ENCODE results near the gene IGSF3.

Gene IGSF3

GRCh38 chr1:116570358-116571214 is 96.9 kb downstream of the IGSF3 start, which contains the start of gene CD58:
CD58 (minus strand) TSS chr1:116571026; CDS start chr1:116570972, 54 bp downstream.
- DNase-seq (ENCODE audit: extremely low spot score), result peak; percentile 92
- TF ChIP-seq CTCF (IDR thresholded peaks at IDR 0.05; ENCODE audit: control extremely low read depth, extremely low read depth, low read depth, missing control alignments), result peak; percentile 70
- ChIA-PET CTCF (interaction anchor here (0.9 to 2.2 kb wide), 3 partner anchors 12 to 168 kb away, joined by 3 to 7 read pairs (median 3); no protein-coding TSS in a partner anchor), POLR2A (interaction anchor here (0.6 to 1.3 kb wide), 4 partner anchors 12 to 193 kb away, joined by 3 to 9 read pairs (median 3); no protein-coding TSS in a partner anchor)

- ChIA-PET POLR2A (interaction anchor here (0.6 to 2.8 kb wide), 4 partner anchors 12 to 193 kb away, joined by 3 to 18 read pairs (median 3); no protein-coding TSS in a partner anchor), CTCF (interaction anchor here (1.0 to 2.2 kb wide), 8 partner anchors 10 to 490 kb away, joined by 3 to 8 read pairs (median 4); partner anchors contain the start of gene TTF2)
Observed at GRCh38 chr1:116569776-116570357, 97.7 kb downstream of the IGSF3 start.

GRCh38 chr1:116569381-116569670 is 98.2 kb downstream of the IGSF3 start:
- ChIA-PET POLR2A (interaction anchor here (0.6 to 2.8 kb wide), 7 partner anchors 11 to 491 kb away, joined by 3 to 18 read pairs (median 3); partner anchors contain the start of gene TTF2), CTCF (interaction anchor here (0.8 to 2.2 kb wide), 11 partner anchors 10 to 491 kb away, joined by 3 to 8 read pairs (median 3); partner anchors contain the start of gene TTF2)
- TF ChIP-seq CTCF (IDR thresholded peaks at IDR 0.05; ENCODE audit: control extremely low read depth, extremely low read depth, low read depth, missing control alignments), result no peak
- DNase-seq (ENCODE audit: extremely low spot score), result no peak

More at GRCh38 chr1:116569776-116570357, 97.7 kb downstream of the IGSF3 start:
- no peak for TF ChIP-seq CTCF (IDR thresholded peaks at IDR 0.05; ENCODE audit: control extremely low read depth, extremely low read depth, low read depth, missing control alignments)
- DNase-seq (ENCODE audit: extremely low spot score), result no peak

- CTCF ChIA-PET, result interaction anchor here (0.8 to 2.2 kb wide), 11 partner anchors 9 to 491 kb away, joined by 3 to 8 read pairs (median 3); partner anchors contain the start of gene TTF2
- no peak for DNase-seq (ENCODE audit: extremely low spot score)
- no peak for TF ChIP-seq CTCF (IDR thresholded peaks at IDR 0.05; ENCODE audit: control extremely low read depth, extremely low read depth, low read depth, missing control alignments)
- POLR2A ChIA-PET, result interaction anchor here (0.6 to 2.8 kb wide), 7 partner anchors 11 to 491 kb away, joined by 3 to 18 read pairs (median 3); partner anchors contain the start of gene TTF2
Observed at GRCh38 chr1:116568662-116569380, 98.7 kb downstream of the IGSF3 start.

- ChIA-PET POLR2A (interaction anchor here (1.2 to 2.8 kb wide), 5 partner anchors 10 to 492 kb away, joined by 3 to 18 read pairs (median 4); partner anchors contain the start of gene TTF2), CTCF (interaction anchor here (0.6 to 2.2 kb wide), 7 partner anchors 8 to 478 kb away, joined by 3 to 8 read pairs (median 4); no protein-coding TSS in a partner anchor)
- TF ChIP-seq CTCF (IDR thresholded peaks at IDR 0.05; ENCODE audit: control extremely low read depth, extremely low read depth, low read depth, missing control alignments), result no peak
- DNase-seq (ENCODE audit: extremely low spot score), result no peak
Observed at GRCh38 chr1:116567790-116568661, 99.5 kb downstream of the IGSF3 start.
